Measurements from ENCODE around the gene RAB6B.

The RAB6B gene

GRCh38 chr3:133841196-133841595 is 54.5 kb downstream of the RAB6B start:
- Histone ChIP-seq H3K9me3 (ENCODE audit: insufficient read depth, low read length) (no peaks in the 10 kb centered on the region), H3K27me3 (ENCODE audit: insufficient read depth, insufficient read length) (no peaks in the 10 kb centered on the region), H3K4me3 (ENCODE audit: insufficient read length, low read depth) (no peak overlapping the region), H3K36me3 (ENCODE audit: insufficient read depth, insufficient read length, low read length) (peaks cover 43% of the 10 kb centered on the region), H3K9ac (ENCODE audit: insufficient read length, low read depth) (no peak overlapping the region), H3K4me1 (ENCODE audit: insufficient read depth, insufficient read length) (no peaks in the 10 kb centered on the region)
- TF ChIP-seq YY1 (IDR thresholded peaks at IDR 0.05; ENCODE audit: insufficient read depth, insufficient read length) = no peak
- TF ChIP-seq SUZ12 (IDR thresholded peaks at IDR 0.05; ENCODE audit: extremely low read depth, insufficient read depth, insufficient read length) = no peak
- DNase-seq (ENCODE audit: low read depth, low spot score) = no peak

GRCh38 chr3:133840767-133841166 is 54.9 kb downstream of the RAB6B start:
- TF ChIP-seq SUZ12 (IDR thresholded peaks at IDR 0.05; ENCODE audit: extremely low read depth, insufficient read depth, insufficient read length) = no peak
- TF ChIP-seq ZNF274 (IDR thresholded peaks at IDR 0.05; ENCODE audit: low read depth, low read length) = no peak
- TF ChIP-seq YY1 (IDR thresholded peaks at IDR 0.05; ENCODE audit: insufficient read depth, insufficient read length) = no peak
- Histone ChIP-seq H3K27me3 (ENCODE audit: insufficient read depth, insufficient read length) (no peaks in the 10 kb centered on the region), H3K4me1 (ENCODE audit: insufficient read depth, insufficient read length) (no peaks in the 10 kb centered on the region), H3K9ac (ENCODE audit: insufficient read length, low read depth) (no peak overlapping the region), H3K4me3 (ENCODE audit: insufficient read length, low read depth) (no peak overlapping the region), H3K36me3 (ENCODE audit: insufficient read depth, insufficient read length, low read length) (peaks cover 46% of the 10 kb centered on the region), H3K9me3 (ENCODE audit: insufficient read depth, low read length) (no peaks in the 10 kb centered on the region)
- no peak for DNase-seq (ENCODE audit: low read depth, low spot score)

DNA sequence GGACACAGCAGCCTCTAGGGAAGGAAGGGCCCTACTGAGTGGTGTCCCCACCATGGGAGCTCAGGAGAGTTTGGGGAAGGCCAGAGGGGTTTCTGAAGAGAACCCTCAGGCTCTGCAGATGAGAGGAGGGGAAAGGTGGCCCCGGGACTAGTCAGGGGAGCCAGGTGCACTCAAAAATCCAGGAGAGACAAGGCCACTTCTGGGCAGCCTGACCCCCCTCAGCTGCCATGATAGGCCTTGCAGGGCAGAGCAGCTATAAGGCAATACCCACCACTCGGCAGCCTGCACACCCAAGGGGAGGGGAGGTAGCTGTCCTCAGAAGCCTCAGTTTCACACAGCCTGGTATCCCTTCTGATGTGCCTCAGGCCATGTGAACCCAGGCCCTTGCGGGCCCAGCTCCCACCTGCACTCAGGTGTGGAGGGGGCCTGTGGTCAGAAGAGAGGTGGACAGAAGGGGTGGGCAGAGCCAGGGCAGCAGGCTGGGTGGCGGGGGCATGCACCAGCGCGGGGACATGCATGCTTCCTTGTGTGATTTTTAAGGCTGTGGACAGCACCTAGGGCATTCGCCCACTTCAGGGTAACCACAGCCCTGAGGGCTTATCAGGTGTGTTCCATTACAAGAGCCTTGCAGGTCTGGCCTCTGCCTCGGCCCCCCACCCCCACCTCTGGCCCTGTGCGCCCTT is 55.5 kb downstream of the RAB6B start:
- no peaks in the 10 kb centered on the region for H3K27me3 ChIP-seq (ENCODE audit: insufficient read depth, insufficient read length)
- H3K9me3 ChIP-seq (ENCODE audit: insufficient read depth, low read length) = no peaks in the 10 kb centered on the region
- H3K4me1 ChIP-seq (ENCODE audit: insufficient read depth, insufficient read length) = no peaks in the 10 kb centered on the region
- H3K9ac ChIP-seq (ENCODE audit: insufficient read length, low read depth) = no peak overlapping the region
- TF ChIP-seq SUZ12 (IDR thresholded peaks at IDR 0.05; ENCODE audit: extremely low read depth, insufficient read depth, insufficient read length) (no peak), ZNF274 (IDR thresholded peaks at IDR 0.05; ENCODE audit: low read depth, low read length) (no peak), YY1 (IDR thresholded peaks at IDR 0.05; ENCODE audit: insufficient read depth, insufficient read length) (no peak)
- H3K4me3 ChIP-seq (ENCODE audit: insufficient read length, low read depth) = no peak overlapping the region
- no peak for DNase-seq (ENCODE audit: low read depth, low spot score)
- H3K36me3 ChIP-seq (ENCODE audit: insufficient read depth, insufficient read length, low read length) = peaks cover 50% of the 10 kb centered on the region

DNA sequence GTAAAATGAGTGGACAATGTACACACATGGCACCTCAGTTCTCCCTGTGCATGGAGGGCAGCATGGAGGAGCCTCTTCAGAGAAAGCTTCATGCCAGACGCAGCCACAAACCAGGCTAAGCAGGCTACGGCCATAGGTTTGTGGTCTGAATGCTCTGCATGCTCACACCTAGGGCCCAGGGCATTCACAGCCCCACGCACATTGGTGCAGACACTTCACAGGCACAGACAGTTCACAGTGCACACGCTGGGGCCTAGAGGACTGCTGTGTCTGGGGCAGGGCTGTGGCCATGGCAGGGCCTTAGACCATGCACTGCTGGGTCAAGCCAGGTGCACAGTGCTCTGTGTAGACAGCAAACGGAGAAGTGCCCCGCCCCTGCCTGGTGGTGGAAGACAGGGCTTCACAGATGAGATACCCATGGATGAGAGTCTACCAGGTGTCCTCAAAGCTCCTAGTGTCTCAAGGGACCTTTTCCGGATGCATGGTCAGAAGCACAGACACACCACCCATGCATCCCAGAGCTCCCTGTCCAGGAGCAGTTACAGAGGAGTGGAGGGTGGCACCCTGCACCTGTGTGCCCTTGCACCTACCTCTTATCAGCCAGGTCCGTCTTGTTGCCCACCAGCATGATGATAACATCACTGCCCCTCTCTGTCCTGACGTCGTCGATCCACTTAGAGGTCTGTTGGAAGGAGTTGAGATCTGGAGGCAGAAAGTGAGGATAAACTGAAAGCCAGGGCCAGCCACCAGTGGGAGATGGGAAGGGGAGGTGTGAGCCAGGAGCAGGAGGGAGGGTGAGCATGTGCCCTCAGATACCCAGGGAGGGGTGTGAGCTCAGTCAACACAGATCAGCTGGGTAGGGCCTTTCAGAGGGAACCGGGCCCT is 56.5 kb downstream of the RAB6B start:
- H3K9me3 ChIP-seq (ENCODE audit: insufficient read depth, low read length) = no peaks in the 10 kb centered on the region
- TF ChIP-seq SUZ12 (IDR thresholded peaks at IDR 0.05; ENCODE audit: extremely low read depth, insufficient read depth, insufficient read length) = no peak
- no peak for TF ChIP-seq ZNF274 (IDR thresholded peaks at IDR 0.05; ENCODE audit: low read depth, low read length)
- DNase-seq (ENCODE audit: low read depth, low spot score) = no peak
- no peaks in the 10 kb centered on the region for H3K27me3 ChIP-seq (ENCODE audit: insufficient read depth, insufficient read length)
- H3K9ac ChIP-seq (ENCODE audit: insufficient read length, low read depth) = no peak overlapping the region
- no peak overlapping the region for H3K4me3 ChIP-seq (ENCODE audit: insufficient read length, low read depth)
- H3K4me1 ChIP-seq (ENCODE audit: insufficient read depth, insufficient read length) = no peaks in the 10 kb centered on the region
- H3K36me3 ChIP-seq (ENCODE audit: insufficient read depth, insufficient read length, low read length) = peaks cover 59% of the 10 kb centered on the region

DNA sequence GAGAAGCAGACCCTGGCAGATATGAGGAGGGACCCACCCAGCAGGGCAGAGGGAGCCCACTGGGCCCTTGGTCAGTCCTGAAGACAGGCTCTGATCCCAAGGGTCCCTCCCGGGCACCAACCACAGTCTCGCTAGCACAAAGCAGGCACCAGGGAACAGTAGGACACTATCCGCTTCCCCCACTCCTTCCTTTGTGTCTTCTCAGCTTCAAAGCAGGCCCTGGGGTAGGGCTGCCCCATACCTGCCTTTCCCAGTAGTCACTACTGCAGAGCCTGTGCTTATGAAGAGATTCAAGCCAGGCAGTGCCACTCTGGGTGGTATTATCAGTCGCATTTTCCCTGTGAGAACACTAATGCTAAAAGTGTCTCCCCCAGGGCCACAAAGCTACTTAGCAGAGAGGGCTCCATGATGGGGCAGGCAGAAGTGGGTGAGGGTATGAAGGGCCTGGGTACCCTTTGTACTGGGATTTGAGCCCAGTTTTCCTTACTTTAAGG is 57.3 kb downstream of the RAB6B start:
- H3K4me1 ChIP-seq (ENCODE audit: insufficient read depth, insufficient read length) = no peaks in the 10 kb centered on the region
- H3K36me3 ChIP-seq (ENCODE audit: insufficient read depth, insufficient read length, low read length) = peaks cover 64% of the 10 kb centered on the region
- H3K9me3 ChIP-seq (ENCODE audit: insufficient read depth, low read length) = no peaks in the 10 kb centered on the region
- DNase-seq (ENCODE audit: low read depth, low spot score) = no peak
- no peaks in the 10 kb centered on the region for H3K27me3 ChIP-seq (ENCODE audit: insufficient read depth, insufficient read length)
- H3K4me3 ChIP-seq (ENCODE audit: insufficient read length, low read depth) = no peak overlapping the region
- H3K9ac ChIP-seq (ENCODE audit: insufficient read length, low read depth) = no peak overlapping the region
- TF ChIP-seq YY1 (IDR thresholded peaks at IDR 0.05; ENCODE audit: insufficient read depth, insufficient read length) (no peak), ZNF274 (IDR thresholded peaks at IDR 0.05; ENCODE audit: low read depth, low read length) (no peak), SUZ12 (IDR thresholded peaks at IDR 0.05; ENCODE audit: extremely low read depth, insufficient read depth, insufficient read length) (no peak)

DNA sequence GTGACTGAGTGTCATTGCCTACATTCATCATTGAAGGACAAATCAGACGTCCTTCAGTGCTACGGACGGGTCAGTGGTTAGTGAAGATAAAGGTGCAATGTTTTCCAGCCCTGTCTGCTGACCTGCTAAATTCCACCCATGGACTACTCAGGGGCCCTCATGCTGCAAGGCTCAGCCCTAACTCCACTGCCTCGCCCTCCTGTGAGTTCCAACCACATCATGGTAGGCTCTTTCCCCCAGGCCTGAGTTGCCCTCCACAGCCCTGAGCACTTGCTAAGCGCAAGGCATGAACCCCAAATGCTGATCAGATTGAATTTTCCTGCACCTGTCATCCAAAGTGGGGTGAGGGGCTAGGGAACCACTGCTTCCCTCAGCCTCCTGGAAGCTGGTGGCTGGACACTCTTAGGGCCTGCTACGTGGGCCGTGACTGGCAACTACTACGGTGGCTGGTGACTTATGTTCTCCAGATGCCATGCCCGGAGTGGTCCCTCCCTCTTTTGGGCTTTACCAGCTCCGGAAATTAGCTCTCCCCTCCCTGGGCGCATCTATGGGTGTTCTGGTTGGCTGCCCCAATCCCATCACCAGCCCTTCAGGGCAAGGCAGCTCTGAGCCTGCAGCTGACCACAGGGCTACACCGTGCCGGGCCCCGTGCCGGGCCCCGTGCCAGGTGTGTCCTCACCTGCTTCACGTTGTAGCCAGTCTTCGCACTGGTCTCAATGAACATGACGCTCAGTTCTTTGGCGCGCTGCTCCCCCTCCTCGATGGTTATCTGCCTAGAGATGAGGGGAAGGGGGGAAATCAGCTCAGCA is 58.0 kb downstream of the RAB6B start:
- peaks cover 68% of the 10 kb centered on the region for H3K36me3 ChIP-seq (ENCODE audit: insufficient read depth, insufficient read length, low read length)

More for the DNA sequence above, 58.0 kb downstream of the RAB6B start:
- H3K9me3 ChIP-seq (ENCODE audit: insufficient read depth, low read length) = no peaks in the 10 kb centered on the region
- no peak for DNase-seq (ENCODE audit: low read depth, low spot score)
- no peak overlapping the region for H3K4me3 ChIP-seq (ENCODE audit: insufficient read length, low read depth)
- H3K27me3 ChIP-seq (ENCODE audit: insufficient read depth, insufficient read length) = no peaks in the 10 kb centered on the region
- H3K9ac ChIP-seq (ENCODE audit: insufficient read length, low read depth) = no peak overlapping the region
- no peak for TF ChIP-seq ZNF274 (IDR thresholded peaks at IDR 0.05; ENCODE audit: low read depth, low read length)
- TF ChIP-seq SUZ12 (IDR thresholded peaks at IDR 0.05; ENCODE audit: extremely low read depth, insufficient read depth, insufficient read length) = no peak
- no peak for TF ChIP-seq YY1 (IDR thresholded peaks at IDR 0.05; ENCODE audit: insufficient read depth, insufficient read length)
- no peaks in the 10 kb centered on the region for H3K4me1 ChIP-seq (ENCODE audit: insufficient read depth, insufficient read length)
